ENCODE results near the gene PRPS1L1.

GRCh38 chr7:18038382-18038781 is 10.7 kb upstream of the PRPS1L1 start:
- no peak for TF ChIP-seq CTCF (conservative IDR thresholded peaks at IDR 0.05)
- no peak for TF ChIP-seq ZFX (IDR thresholded peaks at IDR 0.05)
